Fibroblast of lung (primary cell): ENCODE data around the gene GRIK4.

Experiments used
- EZH2 ChIP-seq: IDR thresholded peaks from 2 replicates; pipeline ENCODE4 v1.5.1; 2012; ENCODE audit warnings: low read length, control low read depth, mild to moderate bottlenecking; ENCODE audit errors: missing control alignments
- TF ChIP-seq, protein P1 (sequence below), 2 donors: IDR thresholded peaks in 1 of 2; conservative IDR thresholded peaks in 1 of 2; 1 replicate in 1 of 2; 2 replicates in 1 of 2; pipeline ENCODE4 v1.5.1; 2011 to 2012; ENCODE audit warnings: low read length in 2 of 2, control low read depth in 1 of 2, inconsistent platforms in 1 of 2, low read depth in 1 of 2, mild to moderate bottlenecking in 1 of 2

GRCh38 chr11:120932305-120932915 is 420.9 kb downstream of the GRIK4 start:
- TF ChIP-seq, protein P1, sequence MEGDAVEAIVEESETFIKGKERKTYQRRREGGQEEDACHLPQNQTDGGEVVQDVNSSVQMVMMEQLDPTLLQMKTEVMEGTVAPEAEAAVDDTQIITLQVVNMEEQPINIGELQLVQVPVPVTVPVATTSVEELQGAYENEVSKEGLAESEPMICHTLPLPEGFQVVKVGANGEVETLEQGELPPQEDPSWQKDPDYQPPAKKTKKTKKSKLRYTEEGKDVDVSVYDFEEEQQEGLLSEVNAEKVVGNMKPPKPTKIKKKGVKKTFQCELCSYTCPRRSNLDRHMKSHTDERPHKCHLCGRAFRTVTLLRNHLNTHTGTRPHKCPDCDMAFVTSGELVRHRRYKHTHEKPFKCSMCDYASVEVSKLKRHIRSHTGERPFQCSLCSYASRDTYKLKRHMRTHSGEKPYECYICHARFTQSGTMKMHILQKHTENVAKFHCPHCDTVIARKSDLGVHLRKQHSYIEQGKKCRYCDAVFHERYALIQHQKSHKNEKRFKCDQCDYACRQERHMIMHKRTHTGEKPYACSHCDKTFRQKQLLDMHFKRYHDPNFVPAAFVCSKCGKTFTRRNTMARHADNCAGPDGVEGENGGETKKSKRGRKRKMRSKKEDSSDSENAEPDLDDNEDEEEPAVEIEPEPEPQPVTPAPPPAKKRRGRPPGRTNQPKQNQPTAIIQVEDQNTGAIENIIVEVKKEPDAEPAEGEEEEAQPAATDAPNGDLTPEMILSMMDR (conservative IDR thresholded peaks at IDR 0.05 in 1 of 2, IDR thresholded peaks at IDR 0.05 in 1 of 2; ENCODE audit: low read depth in 1 of 2, low read length in 2 of 2), result no peak
- no peak for TF ChIP-seq EZH2
